K562 (cell line): ENCODE data around the gene SLCO3A1. TPM values are rescaled to one million over a fixed set of nuclear protein-coding genes. Genes with fewer than 3 reads are reported as not detected.

Source experiments
- ATAC-seq: fragments of 200-7000 bp; cut with Tn5 transposase; 3 replicates; pipeline ENCODE4 v1.9.1; 2020; ENCODE audit warnings: moderate library complexity
- BruUV-seq: library from RNA; stranded (reverse); fragments of 400-500 nt; replicated peaks from 2 replicates; lab custom pipeline; 2021; lab: Mats Ljungman, UMichigan
- CTCF ChIA-PET: fragments of 300-600 bp; formaldehyde crosslinking; extraction: SDS; loops from one replicate; lab custom pipeline; 2021; ENCODE audit warnings: low intra/inter-chr PET ratio; lab: Yijun Ruan, JAX
- POLR2A ChIA-PET: fragments of 300-600, 350-650 bp; sonication (Branson Sonifier 250); formaldehyde crosslinking; extraction: SDS; loops from one replicate; lab custom pipeline; 2021; ENCODE audit warnings: antibody characterized with exemption, inconsistent platforms; lab: Yijun Ruan, JAX
- DNase-seq, 4 experiments: peaks; one replicate each; pipeline versions ENCODE4 v3.0.0 to v3.0.0-alpha.2; 2011 to 2018; ENCODE audit warnings: low spot score in 3 of 4, mixed read lengths in 3 of 4; ENCODE audit errors: extremely low read depth in 1 of 4
- FAIRE-seq: peaks from 2 replicates; lab custom pipeline; 2011; peaks lifted over from hg19 to GRCh38; lab: Jason Lieb, UNC
- H2AFZ ChIP-seq: 2 replicates; pipeline ENCODE4 v1.6.0; 2011; ENCODE audit warnings: low read depth, low read length, control low read depth, inconsistent platforms
- H3K27ac ChIP-seq: fragments of 200-600 bp; 3 replicates; pipeline ENCODE4 v1.8.0; 2011; ENCODE audit warnings: low read depth, mild to moderate bottlenecking, control low read depth, inconsistent platforms, low read length, moderate library complexity, mixed read lengths; ENCODE audit errors: extremely low read depth
- H3K27me3 ChIP-seq, 2 experiments: fragments of 300-600 bp in 1 of 2; 2 replicates in 1 of 2; 3 replicates in 1 of 2; pipeline versions ENCODE4 v1.6.0 to v1.8.0; 2011; ENCODE audit warnings: inconsistent platforms in 2 of 2, low read length in 2 of 2, mild to moderate bottlenecking in 1 of 2, mixed read lengths in 1 of 2, moderate library complexity in 1 of 2; ENCODE audit not compliant: control insufficient read depth in 2 of 2, insufficient read depth in 2 of 2
- H3K36me3 ChIP-seq: fragments of 300-600 bp; 3 replicates; pipeline ENCODE4 v1.8.0; 2011; ENCODE audit warnings: mild to moderate bottlenecking, low read length, inconsistent platforms; ENCODE audit not compliant: control insufficient read depth, insufficient read depth
- H3K4me1 ChIP-seq, 2 experiments: fragments of 200-600 bp in 1 of 2; replicated peaks in 1 of 2; 2 replicates in 1 of 2; 3 replicates in 1 of 2; pipeline versions ENCODE4 v1.5.1 to v1.8.0; 2011; ENCODE audit warnings: inconsistent platforms in 2 of 2, low read length in 2 of 2, mild to moderate bottlenecking in 1 of 2, mixed read lengths in 1 of 2, moderate library complexity in 1 of 2; ENCODE audit not compliant: control insufficient read depth in 2 of 2, insufficient read depth in 2 of 2
- H3K4me2 ChIP-seq: 2 replicates; pipeline ENCODE4 v1.6.1; 2011; ENCODE audit warnings: low read length, control low read depth, inconsistent platforms, mixed read lengths; ENCODE audit not compliant: insufficient read depth
- H3K4me3 ChIP-seq: fragments of 200-600 bp; sonication (generic), shearing (Covaris generic); 2 replicates; pipeline ENCODE4 v1.5.1; 2016; ENCODE audit warnings: control low read depth, inconsistent platforms
- H3K79me2 ChIP-seq: fragments of 200-600 bp; 3 replicates; pipeline ENCODE4 v1.8.0; 2011; ENCODE audit warnings: low read length, inconsistent platforms; ENCODE audit not compliant: control insufficient read depth, insufficient read depth
- H3K9ac ChIP-seq, 2 experiments: 2 replicates each; pipeline versions ENCODE4 v1.6.0 to v1.6.1; 2011; ENCODE audit warnings: low read depth in 2 of 2, low read length in 2 of 2, control low read depth in 1 of 2, inconsistent platforms in 1 of 2, mild to moderate bottlenecking in 1 of 2, mixed read lengths in 1 of 2; ENCODE audit not compliant: insufficient read depth in 1 of 2
- H3K9me1 ChIP-seq: one replicate; pipeline ENCODE4 v1.6.0; 2011; ENCODE audit warnings: inconsistent platforms, mild to moderate bottlenecking, low read length, moderate library complexity; ENCODE audit not compliant: control insufficient read depth, insufficient read depth
- H3K9me3 ChIP-seq: replicated peaks from 2 replicates; pipeline ENCODE4 v1.5.1; 2011; ENCODE audit warnings: low read depth, low read length, inconsistent platforms; ENCODE audit not compliant: control insufficient read depth, insufficient read depth
- H4K20me1 ChIP-seq: replicated peaks from 2 replicates; pipeline ENCODE4 v1.6.1; 2011; ENCODE audit warnings: low read length, inconsistent platforms, mixed read lengths; ENCODE audit not compliant: control insufficient read depth, insufficient read depth
- BMI1 ChIP-seq: fragments of 150-350 bp; IDR thresholded peaks from 2 replicates; pipeline ENCODE4 v1.6.1; 2014; ENCODE audit warnings: low read length
- CBX2 ChIP-seq: fragments of 200-600 bp; sonication (generic); IDR thresholded peaks from one replicate; pipeline ENCODE4 v1.6.1; 2012; ENCODE audit warnings: mild to moderate bottlenecking, low read length, inconsistent platforms; ENCODE audit not compliant: insufficient read depth, poor library complexity, severe bottlenecking
- NFIC ChIP-seq: fragments of 450-650 bp; IDR thresholded peaks from 2 replicates; pipeline ENCODE4 v1.6.1; 2017; ENCODE audit warnings: mild to moderate bottlenecking, inconsistent platforms
- TBP ChIP-seq: optimal IDR thresholded peaks from 2 replicates; pipeline ENCODE3; 2011; ENCODE audit warnings: low read depth, low read length, improper control_type of control experiment
- ZNF609 ChIP-seq: sonication (generic); formaldehyde crosslinking; IDR thresholded peaks from 2 replicates; pipeline ENCODE4 v1.8.1; 2023; ENCODE audit warnings: missing genetic modification reagents, mild to moderate bottlenecking, borderline replicate concordance
- WGBS: fragments of 100-300 bp; shearing (Covaris generic); methylation state at CpG from one replicate; pipeline ENCODE4 v1.1.6; 2016; ENCODE audit warnings: low coverage, mixed read lengths; ENCODE audit not compliant: insufficient coverage; ENCODE audit errors: missing lambda C conversion rate; 5-methylcytosine and 5-hydroxymethylcytosine counted together
- in situ Hi-C: fragments of 300-500 bp; cut with MboI; formaldehyde crosslinking; loops from 4 replicates; pipeline ENCODE4 v1.15.0; 2018; ENCODE audit warnings: inconsistent platforms, mixed read lengths
- intact Hi-C: fragments of 100-400 bp; cut with micrococcal nuclease; formaldehyde crosslinking; loops from 2 replicates; pipeline ENCODE4 v1.14.2; 2022
- polyA plus RNA-seq, 8 experiments: library from polyadenylated mRNA; depleted of rRNA in 4 of 8; stranded (reverse) in 5 of 8; unstranded in 3 of 8; fragments of >200 nt; fragmentation: Nextera tagmentation in 2 of 8; fragmentation: Illumina TruSeq in 1 of 8; extraction: Ambion mirVana in 2 of 8; extraction: Trizol in 1 of 8; gene quantifications; 2 replicates each; pipeline versions ENCODE4 v1.2.1 to v1.2.3, GENCODE V29; 2011 to 2014; ENCODE audit warnings: inconsistent platforms in 1 of 8, missing spikeins in 1 of 8
- total RNA-seq, 7 experiments: library from RNA; depleted of rRNA in 6 of 7; stranded (reverse); fragments of >200 nt in 6 of 7; fragmentation: Illumina TruSeq in 2 of 7; extraction: Trizol in 2 of 7; gene quantifications; 2 replicates each; pipeline versions ENCODE4 v1.2.1 to v1.2.3, GENCODE V29; 2011 to 2021; ENCODE audit warnings: low replicate concordance in 1 of 7
- TF ChIP-seq, protein P1 (sequence below): fragments of 250-450 bp; sonication (Bioruptor Pico); IDR thresholded peaks from 2 replicates; pipeline ENCODE4 v1.5.0; 2020; ENCODE audit warnings: mild to moderate bottlenecking, borderline replicate concordance

The SLCO3A1 gene
- total and polyA plus RNA-seq, 9 of the 15 experiments (the other 6 are each of a cell fraction or from before 2014, with no cell fraction given), result 0.01 to 0.84 (median 0.06) TPM; not detected in 3

GRCh38 chr15:91950054-91950453 lies 96.5 kb downstream of the SLCO3A1 start:
- POLR2A ChIA-PET, result interaction anchor here (0.7 kb wide), 1 partner anchor 1241 kb away, joined by 4 read pairs; no protein-coding TSS in a partner anchor
- Histone ChIP-seq H4K20me1 (0 out of 2 replicates have a peak, but pooled peaks cover 4% of the 10 kb centered on the region), H3K79me2 (no peaks in the 10 kb centered on the region), H3K4me2 (no peak overlapping the region), H2AFZ (no peak overlapping the region), H3K4me3 (no peak overlapping the region), H3K27ac (no peak overlapping the region), H3K4me1 (peaks cover 0 to 9% of the 10 kb centered on the region in 2 experiments; a peak in 3 of 5 replicates), H3K36me3 (no peaks in the 10 kb centered on the region), H3K9me1 (no peaks in the 10 kb centered on the region), H3K9ac (no peak overlapping the region), H3K27me3 (peaks cover 15 to 31% of the 10 kb centered on the region in 2 experiments; a peak in 4 of 5 replicates), H3K9me3 (no peaks in the 10 kb centered on the region)
- BruUV-seq, result no TSS peak
- 2% methylated on average over 4 of the region's 4 CpGs for WGBS
- FAIRE-seq (no peak), DNase-seq (no peak), ATAC-seq (no peak)
- TF ChIP-seq NFIC (no peak), TBP (no peak), CBX2 (no peak), ZNF609 (CRISPR knock-in tag) (no peak), BMI1 (no peak)
- TF ChIP-seq, protein P1, sequence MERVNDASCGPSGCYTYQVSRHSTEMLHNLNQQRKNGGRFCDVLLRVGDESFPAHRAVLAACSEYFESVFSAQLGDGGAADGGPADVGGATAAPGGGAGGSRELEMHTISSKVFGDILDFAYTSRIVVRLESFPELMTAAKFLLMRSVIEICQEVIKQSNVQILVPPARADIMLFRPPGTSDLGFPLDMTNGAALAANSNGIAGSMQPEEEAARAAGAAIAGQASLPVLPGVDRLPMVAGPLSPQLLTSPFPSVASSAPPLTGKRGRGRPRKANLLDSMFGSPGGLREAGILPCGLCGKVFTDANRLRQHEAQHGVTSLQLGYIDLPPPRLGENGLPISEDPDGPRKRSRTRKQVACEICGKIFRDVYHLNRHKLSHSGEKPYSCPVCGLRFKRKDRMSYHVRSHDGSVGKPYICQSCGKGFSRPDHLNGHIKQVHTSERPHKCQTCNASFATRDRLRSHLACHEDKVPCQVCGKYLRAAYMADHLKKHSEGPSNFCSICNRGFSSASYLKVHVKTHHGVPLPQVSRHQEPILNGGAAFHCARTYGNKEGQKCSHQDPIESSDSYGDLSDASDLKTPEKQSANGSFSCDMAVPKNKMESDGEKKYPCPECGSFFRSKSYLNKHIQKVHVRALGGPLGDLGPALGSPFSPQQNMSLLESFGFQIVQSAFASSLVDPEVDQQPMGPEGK, result no peak
- intact Hi-C loops (no loop called here), in situ Hi-C loops (no loop called here)
- CTCF ChIA-PET, result no interaction called here
